ENCODE measurements around the gene SLC15A4.
A peak's percentile ranks its signal among the peaks of the same experiment; 100 is the strongest.

The SLC15A4 gene

DNA sequence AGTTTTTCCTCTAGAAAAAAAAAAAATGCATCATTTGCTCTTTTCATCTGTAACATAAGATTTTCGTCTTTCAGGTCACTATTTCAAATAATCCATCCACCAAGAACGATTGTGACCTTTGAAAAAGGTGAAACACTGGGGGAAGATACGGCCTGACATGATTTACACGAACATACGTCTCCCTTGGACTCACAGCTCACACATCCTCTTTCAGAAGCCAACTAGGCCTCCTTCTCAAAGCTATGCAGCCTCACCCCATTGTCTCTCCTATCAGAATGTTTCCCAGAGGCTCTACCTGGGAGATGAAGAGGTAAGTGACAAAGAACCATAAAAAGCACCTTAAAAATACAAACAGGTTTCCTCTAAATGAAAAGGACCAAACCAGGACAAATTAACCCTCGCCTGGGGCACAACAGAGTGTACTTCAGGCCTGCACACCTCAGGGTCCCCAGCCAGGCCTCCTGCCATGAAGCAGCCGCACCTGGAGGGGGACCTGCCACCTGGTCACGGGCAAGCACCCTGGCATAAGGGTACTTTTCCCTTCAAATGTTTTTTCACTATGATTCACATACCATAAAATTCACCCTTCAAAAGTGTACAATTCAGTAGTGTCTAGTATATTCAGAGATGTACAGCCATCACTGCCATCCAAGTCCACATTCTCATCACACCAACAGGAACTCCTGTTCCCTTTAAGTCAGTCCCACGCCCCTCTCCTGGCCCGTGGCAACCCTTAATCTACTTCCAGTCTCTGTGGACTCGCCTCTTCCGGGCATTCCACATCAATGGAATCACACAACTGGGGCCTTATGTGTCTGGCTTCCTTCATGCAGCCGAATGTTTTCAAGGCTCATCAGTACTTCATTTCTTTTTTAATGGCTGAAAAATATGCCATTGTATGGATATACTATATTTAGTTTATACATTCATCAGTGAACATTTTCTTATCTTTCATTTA lies 5.4 kb downstream of the SLC15A4 start:
- TF ChIP-seq, protein P1, sequence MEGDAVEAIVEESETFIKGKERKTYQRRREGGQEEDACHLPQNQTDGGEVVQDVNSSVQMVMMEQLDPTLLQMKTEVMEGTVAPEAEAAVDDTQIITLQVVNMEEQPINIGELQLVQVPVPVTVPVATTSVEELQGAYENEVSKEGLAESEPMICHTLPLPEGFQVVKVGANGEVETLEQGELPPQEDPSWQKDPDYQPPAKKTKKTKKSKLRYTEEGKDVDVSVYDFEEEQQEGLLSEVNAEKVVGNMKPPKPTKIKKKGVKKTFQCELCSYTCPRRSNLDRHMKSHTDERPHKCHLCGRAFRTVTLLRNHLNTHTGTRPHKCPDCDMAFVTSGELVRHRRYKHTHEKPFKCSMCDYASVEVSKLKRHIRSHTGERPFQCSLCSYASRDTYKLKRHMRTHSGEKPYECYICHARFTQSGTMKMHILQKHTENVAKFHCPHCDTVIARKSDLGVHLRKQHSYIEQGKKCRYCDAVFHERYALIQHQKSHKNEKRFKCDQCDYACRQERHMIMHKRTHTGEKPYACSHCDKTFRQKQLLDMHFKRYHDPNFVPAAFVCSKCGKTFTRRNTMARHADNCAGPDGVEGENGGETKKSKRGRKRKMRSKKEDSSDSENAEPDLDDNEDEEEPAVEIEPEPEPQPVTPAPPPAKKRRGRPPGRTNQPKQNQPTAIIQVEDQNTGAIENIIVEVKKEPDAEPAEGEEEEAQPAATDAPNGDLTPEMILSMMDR (IDR thresholded peaks at IDR 0.05; ENCODE audit: insufficient read depth, low read depth, low read length, missing control alignments), result no peak
- peak; percentile 58 for DNase-seq (ENCODE audit: low read depth)
- H3K4me3 ChIP-seq (ENCODE audit: low read length), result no peak overlapping the region

DNA sequence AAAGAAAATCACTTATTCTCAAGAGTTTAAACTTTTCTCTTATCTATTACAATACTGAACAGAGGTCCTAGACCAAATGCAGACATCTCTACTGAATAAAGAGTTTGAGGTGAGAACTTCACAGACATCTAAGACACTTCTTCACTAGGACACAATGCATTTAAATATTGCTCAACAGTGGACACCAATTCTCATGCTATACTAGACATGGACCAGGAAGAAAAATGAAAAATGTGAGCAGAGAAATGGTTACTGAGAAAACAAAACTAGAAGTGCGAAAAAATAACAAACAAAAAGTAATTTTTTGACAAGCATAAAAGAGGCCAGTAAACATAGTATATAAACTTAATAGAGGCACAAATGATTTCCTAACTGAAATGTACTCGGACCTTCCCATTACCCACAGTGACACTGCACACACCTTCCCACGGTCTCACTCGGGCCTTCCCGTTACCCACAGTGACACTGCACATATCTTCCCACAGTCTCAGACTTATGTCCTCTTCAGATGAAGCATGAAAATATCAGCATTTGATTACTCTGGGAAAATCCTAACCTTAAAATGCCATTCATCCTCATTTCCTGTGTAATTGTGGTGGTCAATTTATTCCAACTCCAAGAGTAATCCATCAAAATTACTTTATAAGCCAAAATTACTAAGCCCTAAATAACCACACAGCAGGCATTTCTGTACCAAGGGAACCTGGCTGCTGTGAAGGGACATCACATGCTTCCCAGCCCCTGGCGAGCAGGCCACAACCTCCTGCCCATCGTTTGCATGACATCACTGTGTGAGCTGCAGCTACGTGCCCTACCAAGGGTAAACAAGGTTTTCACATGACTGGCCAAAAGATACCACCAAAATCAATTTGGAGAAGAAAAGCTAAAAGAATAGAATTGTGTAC lies 6.4 kb downstream of the SLC15A4 start:
- no peak overlapping the region for H3K4me3 ChIP-seq (ENCODE audit: low read length)
- TF ChIP-seq, protein P1 (IDR thresholded peaks at IDR 0.05; ENCODE audit: insufficient read depth, low read depth, low read length, missing control alignments), result no peak
- peak; percentile 43 for DNase-seq (ENCODE audit: low read depth)

DNA sequence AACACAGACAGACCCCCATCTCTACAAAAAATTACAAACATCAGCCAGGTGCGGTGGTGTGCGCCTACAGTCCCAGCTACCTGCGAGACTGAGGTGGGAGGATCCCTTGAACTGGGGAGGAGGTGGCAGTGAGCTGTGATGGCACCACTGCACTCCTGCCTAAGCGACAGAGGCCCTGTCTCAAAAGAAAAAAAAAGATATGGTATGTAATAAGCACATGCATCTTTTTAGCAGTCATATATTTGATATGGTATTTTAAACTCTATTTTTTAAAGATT lies 7.2 kb downstream of the SLC15A4 start:
- no peak overlapping the region for H3K4me3 ChIP-seq (ENCODE audit: low read length)
- no peak for DNase-seq (ENCODE audit: low read depth)
- TF ChIP-seq, protein P1 (IDR thresholded peaks at IDR 0.05; ENCODE audit: insufficient read depth, low read depth, low read length, missing control alignments), result no peak

DNA sequence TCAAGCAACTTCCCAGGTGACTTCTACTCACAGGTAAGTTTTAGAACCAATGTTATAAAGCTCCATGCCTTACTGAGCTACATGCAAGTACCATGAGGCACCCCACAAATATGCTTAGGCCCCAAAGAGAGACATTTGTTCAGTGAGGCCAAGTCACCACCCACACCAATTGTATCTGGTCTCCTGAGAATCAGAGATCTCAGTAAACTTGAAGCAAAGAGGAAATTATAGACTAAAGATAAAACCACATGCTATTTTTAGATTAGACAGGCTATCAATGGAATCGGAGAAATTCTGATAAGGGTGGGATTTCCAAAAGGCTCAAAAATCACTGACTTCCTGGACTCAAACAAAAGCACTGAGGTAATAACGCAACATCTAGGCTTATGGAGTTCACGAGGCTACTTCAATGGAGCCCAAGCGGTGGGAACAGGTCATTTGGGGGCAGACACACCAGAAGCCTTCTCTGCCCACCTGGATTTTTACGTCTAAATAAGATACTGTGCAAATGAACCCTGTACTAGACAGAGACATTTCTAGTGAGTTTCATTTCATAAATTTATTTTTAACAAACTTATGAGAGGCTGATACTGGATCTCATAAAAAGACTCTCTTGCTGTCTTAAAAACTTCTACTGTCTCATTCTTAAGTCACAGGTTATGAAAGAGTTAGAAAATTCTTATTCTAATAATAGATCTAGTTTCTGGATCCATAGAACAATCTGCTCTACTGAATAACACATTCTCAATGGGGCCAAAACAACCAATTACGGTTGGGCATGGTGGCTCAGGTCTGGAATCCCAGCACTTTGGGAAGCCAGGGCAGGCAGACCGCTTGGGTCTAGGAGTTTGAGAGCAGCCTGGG lies 7.7 kb downstream of the SLC15A4 start:
- H3K4me3 ChIP-seq (ENCODE audit: low read length), result no peak overlapping the region
- TF ChIP-seq, protein P1 (IDR thresholded peaks at IDR 0.05; ENCODE audit: insufficient read depth, low read depth, low read length, missing control alignments), result no peak
- DNase-seq (ENCODE audit: low read depth), result no peak

DNA sequence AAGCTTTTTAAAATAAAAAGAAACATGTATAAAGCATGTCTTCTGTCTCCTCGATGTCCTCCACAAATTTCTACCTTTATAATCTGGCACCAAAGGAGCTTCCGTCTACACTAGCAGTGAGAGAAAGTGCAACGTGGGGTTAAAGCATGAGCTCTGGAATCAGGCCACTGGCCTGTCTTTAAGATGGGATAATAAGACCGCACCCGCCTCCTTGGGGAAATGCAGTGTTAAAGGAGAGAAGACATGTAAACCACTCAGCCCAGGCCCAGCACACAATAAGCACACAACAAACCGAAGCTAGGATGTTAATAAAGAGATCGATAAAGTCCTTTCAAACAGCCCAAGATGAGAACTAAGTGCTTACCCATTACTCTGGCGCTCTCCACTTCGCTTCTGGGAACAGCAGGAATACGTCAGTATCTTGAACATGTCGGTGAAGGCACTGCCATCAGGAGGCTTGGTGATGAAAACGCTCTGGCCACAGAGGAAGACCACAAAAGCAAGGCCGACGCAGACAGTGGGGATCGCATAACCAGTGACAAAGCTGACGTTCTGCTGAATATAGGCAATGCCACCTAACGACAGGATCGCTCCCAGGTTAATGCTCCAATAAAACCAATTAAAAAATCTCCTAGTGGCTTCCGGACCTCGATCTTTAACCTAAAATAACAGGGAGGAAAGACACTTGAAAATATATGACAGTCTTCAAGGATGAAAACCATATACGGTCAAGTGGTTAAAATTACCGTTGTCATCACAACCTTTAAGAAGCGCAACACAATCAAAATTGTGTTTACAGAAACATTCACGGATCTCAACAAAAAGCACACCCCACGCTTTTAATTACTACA lies 9.1 kb downstream of the SLC15A4 start:
- no peak overlapping the region for H3K4me3 ChIP-seq (ENCODE audit: low read length)
- no peak for DNase-seq (ENCODE audit: low read depth)
- TF ChIP-seq, protein P1 (IDR thresholded peaks at IDR 0.05; ENCODE audit: insufficient read depth, low read depth, low read length, missing control alignments), result no peak

DNA sequence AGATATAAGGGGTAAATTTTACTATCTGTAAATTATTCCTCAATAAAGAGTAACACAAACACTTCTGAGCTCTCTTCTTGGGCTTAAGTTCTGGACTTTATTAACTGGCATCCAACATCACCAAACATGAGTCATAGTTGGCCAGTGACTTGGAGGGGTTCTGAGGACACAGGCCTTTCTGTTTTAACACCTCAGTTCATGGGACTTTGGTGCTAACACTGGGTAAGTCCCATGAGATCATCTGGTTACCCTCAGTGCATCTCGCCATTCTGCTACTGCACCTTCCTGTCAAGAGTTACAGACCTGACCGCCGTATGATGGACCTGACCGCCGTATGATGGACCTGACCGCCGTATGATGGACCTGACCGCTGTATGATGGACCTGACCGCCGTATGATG lies 9.9 kb downstream of the SLC15A4 start:
- no peak overlapping the region for H3K4me3 ChIP-seq (ENCODE audit: low read length)
- TF ChIP-seq, protein P1 (IDR thresholded peaks at IDR 0.05; ENCODE audit: insufficient read depth, low read depth, low read length, missing control alignments), result no peak
- DNase-seq (ENCODE audit: low read depth), result no peak

All from epithelial cell of esophagus (primary cell).